ENCODE measurements around the gene KDM4B. TPM values are rescaled to one million over a fixed set of nuclear protein-coding genes. Genes with fewer than 3 reads are reported as not detected.

Gene KDM4B
- total and polyA plus RNA-seq, 2 of the 8 experiments (the other 6 are each of a cell fraction or from before 2014, with no cell fraction given), result 12.0 to 31.9 TPM

DNA sequence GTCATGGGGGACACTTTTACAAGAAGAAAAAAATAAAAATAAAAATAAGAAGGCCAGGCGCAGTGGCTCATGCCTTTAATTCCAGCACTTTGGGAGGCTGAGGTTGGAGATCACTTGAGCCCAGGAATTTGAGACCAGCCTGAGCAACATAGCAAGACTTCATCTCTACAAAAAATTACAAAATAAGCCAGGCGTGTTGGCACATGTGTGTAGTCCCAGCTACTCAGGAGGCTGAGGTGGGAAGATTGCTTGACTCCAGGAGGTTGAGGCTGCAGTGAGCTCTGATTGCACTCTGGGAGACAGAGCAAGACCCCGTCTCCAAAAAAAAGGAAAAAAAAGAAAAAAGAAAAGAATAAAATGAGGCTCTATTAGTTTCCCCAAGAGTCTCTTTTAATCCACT is 214.7 kb downstream of the KDM4B start:
- no peak overlapping the region for H3K4me3 ChIP-seq (ENCODE audit: extremely low read depth in 1 of 4, insufficient read depth in 2 of 4, low read depth in 3 of 4, low read length in 4 of 4)
- peaks cover 0 to 1% of the 10 kb centered on the region in 2 experiments for H4K20me1 ChIP-seq (replicated peaks in 1 of 2; ENCODE audit: control insufficient read depth in 1 of 2, insufficient read depth in 2 of 2, low read length in 2 of 2)
- H2BK5ac ChIP-seq (ENCODE audit: low read depth, low read length), result no peak overlapping the region
- ChIA-PET CTCF (ENCODE audit: partially characterized antibody) (interaction anchor here (0.6 to 2.4 kb wide), 2 partner anchors 12 to 1019 kb away, joined by 3 to 20 read pairs; no protein-coding TSS in a partner anchor), POLR2A (ENCODE audit: partially characterized antibody) (interaction anchor here (0.9 kb wide), 1 partner anchor 10 kb away, joined by 3 read pairs; no protein-coding TSS in a partner anchor)
- H4K5ac ChIP-seq (ENCODE audit: insufficient read length, low read depth, low read length), result no peak overlapping the region
- H3K56ac ChIP-seq (replicated peaks; ENCODE audit: insufficient read length, low read depth, low read length), result no peak overlapping the region
- no peak overlapping the region for H2BK120ac ChIP-seq (replicated peaks; ENCODE audit: low read depth, low read length)
- no peak overlapping the region for H3K4ac ChIP-seq (replicated peaks; ENCODE audit: insufficient read length, low read depth, low read length)
- 88% methylated on average over 3 of the region's 3 CpGs; no CpG with 5 or more reads in 1 of the 2 experiments for WGBS, 2 experiments (ENCODE audit: extremely low coverage in 1 of 2, insufficient coverage in 1 of 2, insufficient read length in 1 of 2, insufficient replicate concordance in 2 of 2, low coverage in 1 of 2, low lambda C conversion rate in 2 of 2, missing lambda C conversion rate in 1 of 2)
- no peak overlapping the region for H4K91ac ChIP-seq (replicated peaks; ENCODE audit: insufficient read length, low read length)
- H3K9ac ChIP-seq (replicated peaks in 1 of 4; ENCODE audit: extremely low read depth in 1 of 4, low read depth in 3 of 4, low read length in 3 of 4), result no peak overlapping the region
- H3K4me2 ChIP-seq (ENCODE audit: insufficient read depth in 1 of 2, low read depth in 2 of 2, low read length in 2 of 2), result no peak overlapping the region
- H2AFZ ChIP-seq (ENCODE audit: low read length), result no peak overlapping the region
- H2AK5ac ChIP-seq (ENCODE audit: low read depth, low read length), result no peak overlapping the region
- no peaks in the 10 kb centered on the region for H3K79me2 ChIP-seq (ENCODE audit: control insufficient read depth in 1 of 2, insufficient read depth in 2 of 2, low read length in 2 of 2)
- no peaks in the 10 kb centered on the region; a peak in 1 of 4 replicates for H3K9me3 ChIP-seq (ENCODE audit: insufficient read depth in 2 of 2, low read depth in 1 of 2, low read length in 1 of 2)
- H3K18ac ChIP-seq (ENCODE audit: extremely low read depth, low read length), result no peak overlapping the region; the same call in 1 of the 2 replicates
- H2BK12ac ChIP-seq (ENCODE audit: low read depth, low read length), result no peak overlapping the region
- H3K27me3 ChIP-seq (replicated peaks in 1 of 4; ENCODE audit: control insufficient read depth in 3 of 4, extremely low read depth in 1 of 4, insufficient read depth in 3 of 4, low read length in 3 of 4), result no peaks in the 10 kb centered on the region
- no peaks in the 10 kb centered on the region for H3K79me1 ChIP-seq (ENCODE audit: low read depth, low read length)
- H2BK20ac ChIP-seq (ENCODE audit: low read length), result no peak overlapping the region
- H3K27ac ChIP-seq (ENCODE audit: low read depth, low read length), result no peak overlapping the region
- H3K14ac ChIP-seq (ENCODE audit: insufficient read length), result no peak overlapping the region
- H3K23me2 ChIP-seq (ENCODE audit: low read depth, low read length), result peaks cover 4% of the 10 kb centered on the region; the same call in 1 of the 2 replicates
- no peaks in the 10 kb centered on the region; a peak in 1 of 7 replicates for H3K4me1 ChIP-seq (replicated peaks in 1 of 4; ENCODE audit: control insufficient read depth in 3 of 4, insufficient read depth in 4 of 4, low read length in 3 of 4)
- no peak overlapping the region for H2BK15ac ChIP-seq (ENCODE audit: low read length)
- DNase-seq (ENCODE audit: low read depth in 1 of 2, low spot score in 2 of 2), result no peak
- FAIRE-seq, result no peak
- no peaks in the 10 kb centered on the region for H3K36me3 ChIP-seq (ENCODE audit: control insufficient read depth in 2 of 4, insufficient read depth in 4 of 4, low read length in 3 of 4)
- no peak overlapping the region for H3K23ac ChIP-seq (ENCODE audit: insufficient read length)
- no peak overlapping the region for H4K8ac ChIP-seq (ENCODE audit: extremely low read depth, insufficient read depth, low read length)
- TF ChIP-seq CEBPB (IDR thresholded peaks at IDR 0.05; ENCODE audit: low read depth, low read length) (no peak), E2F6 (IDR thresholded peaks at IDR 0.05) (no peak), NANOG (IDR thresholded peaks at IDR 0.05; ENCODE audit: insufficient read depth, low read depth, low read length, poor library complexity, severe bottlenecking) (no peak), SIN3A (conservative IDR thresholded peaks at IDR 0.05 in 1 of 2, IDR thresholded peaks at IDR 0.05 in 1 of 2; ENCODE audit: low read depth in 1 of 2, low read length in 2 of 2) (no peak), SP1 (IDR thresholded peaks at IDR 0.05; ENCODE audit: low read depth, low read length) (no peak), JUND (IDR thresholded peaks at IDR 0.05; ENCODE audit: low read length) (no peak), POU5F1 (IDR thresholded peaks at IDR 0.05; ENCODE audit: low read depth, low read length) (no peak), SP2 (IDR thresholded peaks at IDR 0.05; ENCODE audit: low read length) (no peak), GABPA (IDR thresholded peaks at IDR 0.05; ENCODE audit: borderline replicate concordance, insufficient read depth, low read length) (no peak), EP300 (IDR thresholded peaks at IDR 0.05; ENCODE audit: borderline replicate concordance in 1 of 2, low read depth in 2 of 2, low read length in 2 of 2) (no peak), PHF8 (conservative IDR thresholded peaks at IDR 0.05; ENCODE audit: low read depth, low read length) (no peak), GTF2F1 (IDR thresholded peaks at IDR 0.05; ENCODE audit: borderline replicate concordance, low read depth, low read length) (no peak), YY1 (IDR thresholded peaks at IDR 0.05; ENCODE audit: low read depth, low read length) (no peak)
